NB4 (cell line): Measurements from ENCODE around the gene ATP5F1B.

Experiments used
- CTCF ChIP-seq: IDR thresholded peaks from one replicate; pipeline ENCODE4 v1.5.1; 2012; ENCODE audit warnings: low read depth, low read length
- MYC ChIP-seq: IDR thresholded peaks from 2 replicates; pipeline ENCODE4 v1.6.1; 2011; ENCODE audit warnings: low read depth, low read length
- POLR2A ChIP-seq: IDR thresholded peaks from 2 replicates; pipeline ENCODE4 v1.6.1; 2011; ENCODE audit warnings: mild to moderate bottlenecking; ENCODE audit not compliant: insufficient read length; ENCODE audit errors: extremely low read depth
- TF ChIP-seq, protein P1 (sequence below): IDR thresholded peaks from 2 replicates; pipeline ENCODE4 v1.6.1; 2011; ENCODE audit warnings: low read depth, low read length

GRCh38 chr12:56616244-56616643, 29.5 kb downstream of the ATP5F1B start:
- no peak for TF ChIP-seq CTCF
- TF ChIP-seq, protein P1, sequence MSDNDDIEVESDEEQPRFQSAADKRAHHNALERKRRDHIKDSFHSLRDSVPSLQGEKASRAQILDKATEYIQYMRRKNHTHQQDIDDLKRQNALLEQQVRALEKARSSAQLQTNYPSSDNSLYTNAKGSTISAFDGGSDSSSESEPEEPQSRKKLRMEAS, result no peak
- TF ChIP-seq POLR2A, result no peak
- no peak for TF ChIP-seq MYC
